ENCODE measurements around the gene GREB1. TPM values are rescaled to one million over a fixed set of nuclear protein-coding genes. Genes with fewer than 3 reads are reported as not detected.

GREB1 gene
- total and polyA plus RNA-seq, 2 of the 4 experiments (the other 2 are of a cell fraction), result 0.05 TPM; not detected in 1

GRCh38 chr2:11581124-11581796 lies 47.4 kb downstream of the GREB1 start:
- TF ChIP-seq RCOR1 (IDR thresholded peaks at IDR 0.05; ENCODE audit: insufficient replicate concordance, low read length) (no peak), ELK1 (IDR thresholded peaks at IDR 0.05; ENCODE audit: borderline replicate concordance, low read depth, low read length) (no peak), NFE2L2 (IDR thresholded peaks at IDR 0.05; ENCODE audit: low read depth, low read length) (no peak), RAD21 (IDR thresholded peaks at IDR 0.05; ENCODE audit: low read length) (no peak), RFX5 (IDR thresholded peaks at IDR 0.05; ENCODE audit: low read depth, low read length) (no peak)
- Histone ChIP-seq H3K9me1 (ENCODE audit: insufficient read depth, low read length) (no peaks in the 10 kb centered on the region), H3K27me3 (ENCODE audit: control insufficient read depth, insufficient read depth, low read length) (peaks cover 35% of the 10 kb centered on the region), H3K4ac (ENCODE audit: low read depth, low read length) (no peak overlapping the region), H3K79me1 (ENCODE audit: low read depth in 1 of 2, low read length in 2 of 2) (no peaks in the 10 kb centered on the region), H2AFZ (replicated peaks; ENCODE audit: low read length, poor library complexity) (no peak overlapping the region), H3K23ac (ENCODE audit: low read depth, low read length) (no peak overlapping the region), H3K56ac (ENCODE audit: extremely low read depth, insufficient read depth, low read length) (no peak overlapping the region), H2BK15ac (ENCODE audit: low read depth, low read length) (no peak overlapping the region), H4K8ac (ENCODE audit: low read depth in 2 of 2, low read length in 2 of 2) (no peak overlapping the region), H3K9me3 (ENCODE audit: control insufficient read depth, insufficient read depth, low read length) (no peaks in the 10 kb centered on the region), H3K4me3 (ENCODE audit: insufficient read depth, low read depth, low read length) (no peak overlapping the region), H3K9ac (ENCODE audit: low read depth, low read length) (no peak overlapping the region), H4K20me1 (ENCODE audit: insufficient read depth, low read length) (no peaks in the 10 kb centered on the region), H3K36me3 (ENCODE audit: control insufficient read depth, insufficient read depth, low read length) (no peaks in the 10 kb centered on the region), H2AK5ac (ENCODE audit: low read depth, low read length) (no peak overlapping the region), H2AK9ac (replicated peaks; ENCODE audit: low read depth, low read length, poor library complexity) (no peak overlapping the region), H3K14ac (replicated peaks; ENCODE audit: low read depth, low read length) (no peak overlapping the region), H2BK120ac (ENCODE audit: low read depth, low read length) (no peak overlapping the region), H3K4me1 (ENCODE audit: control insufficient read depth, insufficient read depth, low read length) (peaks cover 2% of the 10 kb centered on the region; the same call in 1 of the 2 replicates), H4K91ac (ENCODE audit: insufficient read depth, low read depth, low read length) (no peak overlapping the region), H3K18ac (ENCODE audit: low read depth, low read length) (no peak overlapping the region), H2BK20ac (ENCODE audit: low read depth, low read length) (no peak overlapping the region), H3K4me2 (ENCODE audit: low read depth, low read length) (no peak overlapping the region), H3K27ac (ENCODE audit: insufficient read depth, low read length) (no peak overlapping the region), H4K5ac (ENCODE audit: low read depth, low read length) (no peak overlapping the region), H2BK5ac (ENCODE audit: low read depth, low read length, poor library complexity, severe bottlenecking) (no peak overlapping the region)
- WGBS, 2 experiments (ENCODE audit: extremely low coverage in 2 of 2, insufficient read length in 1 of 2), result 30% methylated on average over 3 of the region's 9 CpGs; no CpG with 5 or more reads in 1 of the 2 experiments
- intact Hi-C loops (cut with micrococcal nuclease) (loop anchor here (10.0 kb wide), 1 partner anchor 346 kb away; no protein-coding TSS in a partner anchor), dilution Hi-C loops (cut with HindIII; ENCODE audit: low sequenced_read_pairs, unreplicated experiment) (no loop called here), in situ Hi-C loops (cut with MboI; ENCODE audit: low sequenced_read_pairs) (loop anchor here (5.0 to 10.0 kb wide), 3 partner anchors 104 to 746 kb away; no protein-coding TSS in a partner anchor)
- BruUV-seq (replicated peaks), result no TSS peak
- ChIA-PET CTCF (no interaction called here), POLR2A (ENCODE audit: unreplicated experiment) (no interaction called here)
- no peak for ATAC-seq (ENCODE audit: low read depth)
- no peak for DNase-seq

All from IMR-90 (cell line).